Measurements from ENCODE around the gene HDAC9.

DNA sequence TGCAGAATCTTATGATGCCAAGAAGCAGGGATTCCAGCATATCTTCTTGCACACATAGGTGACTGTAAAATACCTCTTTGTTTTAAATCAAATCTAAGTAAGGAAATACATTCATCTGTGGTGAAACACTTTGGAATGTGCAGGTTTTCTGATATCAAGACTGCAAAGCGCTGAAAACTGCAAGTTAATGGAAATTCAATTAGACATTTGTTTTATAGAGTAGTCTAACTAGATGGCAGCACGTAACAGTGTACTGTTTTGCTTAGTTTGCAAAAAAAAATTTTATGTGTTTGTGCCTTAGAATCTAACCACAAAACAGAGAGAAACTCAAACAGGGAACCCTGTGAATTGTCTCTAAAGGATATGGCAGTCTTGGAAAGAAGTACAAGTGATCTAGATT lies 259.2 kb downstream of the HDAC9 start:
- TF ChIP-seq POLR2A (IDR thresholded peaks at IDR 0.05; ENCODE audit: low read depth, low read length) (no peak), POLR2AphosphoS5 (IDR thresholded peaks at IDR 0.05; ENCODE audit: low read depth, low read length) (no peak)

All from GM12892 (cell line).